Cerebellar nuclear complex (tissue), 1 donor: ENCODE measurements around the gene CTBP2.
"Not testable (repeated sequence)": the region's sequence is repeated elsewhere in the genome, so short reads cannot be mapped to it uniquely, and the experiment has no call there.

Source experiments
- DNase-seq, 2 experiments: peaks; one replicate each; lab custom pipeline; 2025; lab: John Stamatoyannopoulos, UW

CTBP2 gene

GRCh38 chr10:125087191-125087896 lies 73.0 kb downstream of the CTBP2 start:
- no peak for DNase-seq

DNA sequence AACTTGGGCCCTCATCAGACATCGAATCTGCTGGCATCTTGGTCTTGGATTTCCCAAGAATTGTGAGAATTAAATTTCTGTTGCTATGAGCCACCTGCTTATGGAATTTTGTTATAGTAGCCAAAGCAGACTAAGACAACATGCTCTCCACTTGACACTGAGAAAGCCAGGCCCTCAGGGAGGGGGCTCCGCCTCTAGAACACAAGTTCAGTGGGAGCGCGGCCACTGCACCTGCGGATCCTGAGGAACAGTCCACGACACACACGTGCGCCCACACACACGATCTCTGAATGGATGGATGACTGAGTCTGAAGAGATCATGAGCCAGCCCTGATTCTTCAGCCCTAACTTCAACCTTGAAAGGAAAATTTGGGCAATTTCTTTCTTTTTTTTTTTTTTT lies 73.7 kb downstream of the CTBP2 start:
- no peak for DNase-seq

GRCh38 chr10:125085258-125086054 lies 74.9 kb downstream of the CTBP2 start:
- DNase-seq, result no peak

- DNase-seq, result no peak
Observed at GRCh38 chr10:125084614-125085257, 75.6 kb downstream of the CTBP2 start.

DNA sequence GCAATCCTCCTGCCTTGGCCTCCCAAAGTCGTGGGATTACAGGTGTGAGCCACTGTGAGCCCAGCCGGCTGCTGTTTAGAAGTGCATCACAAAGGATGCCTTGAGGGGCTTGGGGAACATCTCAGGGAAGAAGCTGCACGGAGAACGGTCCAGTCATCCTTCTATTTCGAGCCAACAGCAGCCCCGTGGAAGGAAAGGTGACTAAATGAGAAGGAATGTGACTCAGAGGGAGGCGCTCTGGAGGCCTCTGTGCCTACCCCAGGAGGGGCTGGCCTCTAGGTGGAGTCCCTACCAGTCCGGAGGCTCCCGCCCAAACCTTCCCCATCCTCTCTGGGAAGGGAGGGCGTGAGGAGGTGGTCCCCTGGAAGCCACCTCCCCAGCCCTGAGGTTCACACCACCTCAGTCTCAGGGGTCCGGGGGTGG lies 76.2 kb downstream of the CTBP2 start:
- DNase-seq, result no peak

DNA sequence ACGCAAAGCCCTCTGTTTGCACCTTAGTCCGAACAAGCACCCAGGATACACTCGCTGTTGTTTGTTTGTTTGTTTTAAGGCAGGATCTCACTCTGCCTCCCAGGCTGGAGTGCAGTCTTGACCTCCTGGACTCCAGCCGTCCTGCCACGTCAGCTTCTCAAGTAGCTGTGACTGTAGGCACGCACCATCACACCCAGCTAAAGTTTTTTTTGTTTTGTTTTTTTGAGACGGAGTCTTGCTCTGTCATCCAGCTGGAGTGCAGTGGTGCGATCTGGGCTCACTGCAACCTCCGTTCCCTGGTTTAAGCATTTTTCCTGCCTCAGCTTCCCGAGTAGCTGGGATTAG lies 76.8 kb downstream of the CTBP2 start:
- DNase-seq, result no peak

DNA sequence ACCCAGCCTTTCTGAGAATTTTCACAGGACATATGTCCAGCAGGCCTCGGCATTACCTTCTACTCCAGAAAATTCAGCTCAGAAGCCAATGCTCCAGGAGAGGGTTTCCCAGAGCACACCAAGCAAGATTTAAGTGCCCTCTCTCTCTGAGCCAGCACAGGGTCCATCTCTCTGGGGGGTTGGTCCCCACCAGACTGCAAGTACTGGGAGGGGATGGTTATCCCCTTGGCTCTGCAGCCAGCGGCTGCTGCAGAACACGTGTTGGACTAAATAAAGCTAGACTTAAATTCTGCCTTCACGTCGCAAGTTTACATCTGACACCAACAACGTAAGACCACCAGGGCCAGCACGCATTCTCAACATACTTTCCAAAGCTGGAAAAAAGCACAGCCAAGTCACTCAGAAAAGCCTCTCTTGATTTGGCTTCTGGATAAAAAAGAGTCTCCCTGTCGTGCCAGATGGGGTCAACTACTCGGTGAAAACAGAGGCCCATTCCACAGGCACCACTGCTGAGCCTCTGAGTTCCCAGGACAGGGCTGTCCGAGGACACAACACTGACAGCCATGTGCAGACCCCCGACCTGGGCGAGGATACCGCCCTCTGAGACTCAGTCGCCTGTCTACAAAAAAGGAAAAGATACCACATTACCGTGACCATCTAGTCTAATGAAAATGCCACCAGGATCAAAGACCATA lies 77.3 kb downstream of the CTBP2 start:
- DNase-seq, result no peak

GRCh38 chr10:125082471-125082870 lies 77.9 kb downstream of the CTBP2 start:
- DNase-seq, result not testable (repeated sequence)

DNA sequence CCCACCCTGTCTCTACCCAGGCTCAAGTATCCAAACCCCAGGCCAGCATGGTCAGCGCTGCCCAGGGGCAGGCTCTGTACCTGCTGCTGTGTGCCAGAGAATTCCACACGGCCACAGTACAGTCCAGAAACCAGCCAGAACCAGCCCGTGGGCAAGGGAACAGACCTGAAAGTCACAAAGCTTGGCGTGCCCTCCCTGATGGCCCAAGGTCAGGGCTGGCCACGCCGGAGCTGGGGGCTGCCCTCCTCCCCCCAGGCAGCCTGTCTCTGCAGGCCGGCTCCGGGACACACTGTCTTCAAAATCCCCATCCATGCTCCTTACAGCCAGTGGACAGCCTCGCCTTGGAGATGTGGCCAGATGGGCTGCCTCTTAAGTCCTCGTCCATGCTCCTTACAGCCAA lies 78.4 kb downstream of the CTBP2 start:
- no peak for DNase-seq

DNA sequence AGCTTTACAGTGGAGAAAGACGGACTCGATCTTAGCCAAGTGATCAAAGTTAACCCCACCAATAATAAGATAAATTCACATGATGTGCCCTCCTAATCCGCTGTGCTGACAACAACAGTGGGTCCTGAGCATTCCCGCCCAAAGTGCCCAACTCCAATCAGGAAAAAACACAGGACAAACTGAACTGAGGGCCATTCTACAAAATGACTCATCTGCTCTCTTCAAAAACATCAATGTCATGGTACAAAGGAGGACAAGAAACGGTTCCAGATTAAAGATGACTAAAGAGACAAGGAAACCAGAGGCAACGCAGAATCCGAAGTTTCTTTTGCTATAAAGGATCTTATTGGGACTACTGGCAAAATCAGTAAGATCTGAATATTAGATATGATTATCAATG lies 79.4 kb downstream of the CTBP2 start:
- DNase-seq, result no peak

DNA sequence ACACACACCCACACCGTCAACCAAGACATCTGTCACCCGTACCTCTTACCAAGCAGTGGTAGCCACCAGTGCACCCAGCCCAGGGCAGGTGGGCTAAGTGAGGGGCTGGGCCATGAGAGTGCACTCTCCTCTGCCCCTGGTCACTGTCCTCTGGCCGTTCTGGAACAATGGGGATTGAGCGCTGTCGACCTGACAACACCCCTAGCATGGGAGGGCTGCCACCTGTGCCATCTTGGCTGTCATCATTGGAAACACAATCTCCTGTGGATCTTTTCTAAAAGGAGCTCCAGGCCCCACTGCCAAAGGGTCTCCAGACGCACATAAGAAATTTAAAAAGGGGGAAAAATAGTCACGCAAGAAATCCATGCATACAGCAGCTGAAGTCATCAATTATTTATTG lies 80.1 kb downstream of the CTBP2 start:
- DNase-seq, result no peak

DNA sequence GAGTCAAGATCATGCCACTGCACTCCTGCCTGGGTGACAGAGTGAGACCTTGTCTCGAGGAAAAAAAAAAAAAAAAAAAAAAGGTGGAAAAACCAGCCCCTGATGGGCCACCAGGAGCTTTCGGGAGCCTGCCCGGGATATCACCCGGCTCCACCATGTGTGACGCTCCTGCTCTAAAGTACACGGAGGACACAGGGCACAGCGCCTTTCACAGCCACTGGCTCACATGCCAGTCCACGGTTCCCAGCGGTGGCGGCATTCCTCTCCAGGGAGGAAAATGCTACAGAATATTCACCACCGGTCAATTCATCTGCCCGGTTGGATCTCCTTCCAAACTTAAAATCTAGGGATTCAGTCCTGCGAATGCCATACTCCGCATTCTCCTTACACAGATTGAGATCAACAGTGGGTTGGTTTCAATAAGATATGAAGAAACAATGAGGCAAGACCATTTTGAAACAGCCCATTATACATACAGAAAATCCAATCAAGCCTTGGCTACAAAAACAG lies 81.2 kb downstream of the CTBP2 start:
- no peak for DNase-seq

DNA sequence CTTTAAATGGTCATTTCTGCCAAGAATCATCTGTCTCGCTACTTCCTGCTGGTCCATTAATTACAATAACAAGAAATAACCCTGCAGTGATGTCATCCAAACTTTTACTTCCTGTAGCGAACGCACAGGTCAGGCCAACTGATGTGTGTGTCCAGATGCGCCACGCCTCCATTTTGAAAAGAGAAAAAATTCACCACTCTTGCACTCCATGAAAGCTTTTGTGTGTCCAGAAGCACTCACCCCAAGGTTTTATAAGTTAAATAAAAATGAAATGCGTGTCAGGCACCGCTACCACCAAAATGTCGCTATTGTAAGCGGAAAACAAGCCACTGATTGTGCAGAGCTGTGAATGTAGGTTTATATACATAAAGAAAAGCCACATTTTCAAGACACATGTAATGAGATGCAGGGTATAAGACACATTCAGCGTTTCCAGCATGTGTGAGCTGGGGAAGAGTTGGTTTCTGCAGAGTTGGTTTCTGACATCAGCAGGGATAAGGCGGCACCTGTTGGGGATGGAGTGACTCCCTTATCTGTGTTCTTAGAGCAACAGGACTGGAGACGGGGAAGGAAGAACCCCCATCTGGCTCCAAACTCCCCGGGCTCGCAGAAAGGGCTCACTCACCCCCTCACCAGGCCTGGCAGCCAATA lies 83.3 kb downstream of the CTBP2 start:
- DNase-seq, result no peak

DNA sequence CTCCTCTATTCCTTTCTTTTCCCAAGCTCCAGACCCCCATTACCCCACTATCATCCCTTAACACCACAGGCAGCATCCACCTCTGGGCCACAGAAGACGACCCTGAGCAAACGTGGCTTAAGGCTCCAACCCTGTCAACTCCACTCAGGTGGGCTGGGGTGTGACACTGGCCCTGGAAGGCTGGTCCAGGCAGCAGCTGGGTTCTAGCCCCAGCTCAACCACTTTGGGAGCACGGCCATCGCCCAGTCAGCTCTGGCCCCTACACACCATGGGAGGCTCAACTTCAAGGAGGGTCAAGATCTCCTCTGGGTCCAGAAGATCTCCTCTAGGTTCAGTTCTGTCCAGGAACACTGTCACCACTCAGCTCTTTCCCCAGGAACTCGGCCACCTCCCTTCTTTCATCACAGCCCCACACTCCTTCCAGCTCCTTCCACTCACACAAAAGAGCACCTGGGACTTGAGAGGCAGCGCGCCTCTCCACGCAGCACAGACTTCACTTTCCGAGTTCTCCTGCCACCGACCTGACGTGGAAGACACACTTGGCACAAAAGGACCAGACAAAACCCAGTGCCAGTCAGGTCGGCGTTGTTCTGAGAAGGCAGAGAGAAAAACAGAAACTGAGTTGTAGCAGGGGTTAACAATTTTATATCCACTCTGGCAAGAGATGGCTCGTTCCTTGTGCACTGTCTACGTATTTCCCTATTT lies 84.1 kb downstream of the CTBP2 start:
- DNase-seq, result no peak

DNA sequence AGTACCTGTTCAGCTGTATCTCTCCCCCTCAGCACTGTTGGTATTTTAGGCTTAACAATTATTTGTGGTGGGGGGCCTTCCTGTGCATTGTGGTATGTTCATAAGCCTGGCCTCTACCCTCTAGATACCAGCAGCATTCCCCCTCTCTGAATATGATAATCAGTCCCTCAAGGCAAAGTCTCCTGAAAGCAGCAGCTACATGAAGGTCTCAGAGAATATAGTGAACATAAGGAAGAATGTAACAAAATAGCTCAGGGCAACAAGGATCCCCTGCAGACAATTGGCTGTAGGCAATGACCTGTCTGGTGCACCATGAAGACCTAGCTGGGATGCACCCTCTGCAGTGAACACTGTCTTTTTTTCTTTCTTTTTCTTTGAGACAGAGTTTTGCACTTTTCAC lies 86.4 kb downstream of the CTBP2 start:
- no peak for DNase-seq

DNA sequence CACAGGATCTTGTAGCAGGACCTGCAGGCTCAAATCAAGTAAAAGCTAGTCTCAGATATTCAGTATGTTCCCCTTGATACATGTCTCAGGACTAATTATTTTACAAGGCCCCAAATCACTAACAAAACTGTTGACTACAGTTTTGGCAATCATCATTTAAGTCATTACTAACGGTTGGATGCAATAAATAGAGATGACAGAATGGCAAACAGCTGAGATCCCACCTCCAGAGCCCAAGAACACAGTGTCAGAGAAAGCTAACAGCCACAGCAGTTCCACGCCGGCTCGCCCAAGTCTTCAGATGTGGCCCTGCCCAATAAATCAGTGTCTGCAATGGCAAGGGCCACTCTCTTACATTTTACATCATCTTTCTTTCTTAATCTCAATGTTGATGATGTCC lies 87.6 kb downstream of the CTBP2 start:
- no peak for DNase-seq

DNA sequence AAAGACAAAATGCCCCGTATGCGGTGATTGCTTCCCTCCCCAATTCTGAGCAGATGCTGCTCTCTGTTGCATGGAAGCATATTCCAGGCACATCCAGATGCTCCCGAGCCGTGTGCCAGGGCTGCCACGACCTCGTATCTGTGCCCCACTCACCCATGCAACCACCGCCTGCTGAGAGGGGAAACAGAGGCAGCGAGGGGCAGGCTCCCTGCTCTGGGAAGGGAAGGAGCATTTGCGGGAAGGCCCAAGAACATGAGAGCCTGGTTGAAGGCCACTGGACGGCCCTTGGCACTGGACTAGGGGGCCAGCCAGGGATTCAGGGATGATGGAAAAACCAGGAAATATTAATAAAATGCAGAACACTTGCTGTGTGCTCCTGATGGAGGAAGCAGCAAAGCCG lies 89.4 kb downstream of the CTBP2 start:
- DNase-seq, result no peak

GRCh38 chr10:125068406-125068805 lies 92.0 kb downstream of the CTBP2 start:
- DNase-seq, result no peak

DNA sequence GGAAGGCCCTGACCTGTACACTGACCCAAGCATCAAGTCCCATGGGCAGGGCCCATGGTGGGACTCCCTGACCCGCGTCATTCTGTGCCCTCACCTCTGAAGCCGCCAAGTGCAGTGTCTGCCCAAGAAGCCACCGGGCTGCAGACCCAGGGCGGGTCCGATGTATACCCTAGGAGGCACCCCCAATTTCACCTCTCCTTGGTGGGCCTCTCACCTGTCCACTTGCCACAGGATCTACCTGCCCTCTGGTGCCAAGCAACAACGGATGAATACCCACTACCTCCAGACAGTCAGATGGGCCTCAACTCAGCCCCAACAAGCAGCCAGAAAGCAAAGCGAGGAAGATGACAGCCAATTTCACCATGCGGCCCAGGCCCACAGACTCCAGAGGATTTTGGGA lies 92.6 kb downstream of the CTBP2 start:
- no peak for DNase-seq

GRCh38 chr10:125066764-125067450 lies 93.5 kb downstream of the CTBP2 start:
- no peak for DNase-seq
